ENCODE results near the gene FGFRL1.
"Not testable (repeated sequence)": the region's sequence is repeated elsewhere in the genome, so short reads cannot be mapped to it uniquely, and the experiment has no call there.

The FGFRL1 gene

GRCh38 chr4:1048773-1049590 lies 37.6 kb downstream of the FGFRL1 start:
- H3K4me3 ChIP-seq (ENCODE audit: low read length), result no peak overlapping the region
- TF ChIP-seq CTCF (IDR thresholded peaks at IDR 0.05; ENCODE audit: insufficient read depth, low read depth, low read length, missing control alignments), result no peak
- DNase-seq (ENCODE audit: low read depth), result no peak

GRCh38 chr4:1049591-1049905 lies 38.1 kb downstream of the FGFRL1 start:
- DNase-seq (ENCODE audit: low read depth), result no peak
- TF ChIP-seq CTCF (IDR thresholded peaks at IDR 0.05; ENCODE audit: insufficient read depth, low read depth, low read length, missing control alignments), result no peak
- no peak overlapping the region for H3K4me3 ChIP-seq (ENCODE audit: low read length)

- DNase-seq (ENCODE audit: low read depth), result no peak
- no peak for TF ChIP-seq CTCF (IDR thresholded peaks at IDR 0.05; ENCODE audit: insufficient read depth, low read depth, low read length, missing control alignments)
- no peak overlapping the region for H3K4me3 ChIP-seq (ENCODE audit: low read length)
Measured at GRCh38 chr4:1050486-1051213, 39.2 kb downstream of the FGFRL1 start.

- H3K4me3 ChIP-seq (ENCODE audit: low read length), result no peak overlapping the region
- no peak for DNase-seq (ENCODE audit: low read depth)
- TF ChIP-seq CTCF (IDR thresholded peaks at IDR 0.05; ENCODE audit: insufficient read depth, low read depth, low read length, missing control alignments), result no peak
Measured at GRCh38 chr4:1051472-1051871, 40.0 kb downstream of the FGFRL1 start.

GRCh38 chr4:1052231-1052671 lies 40.8 kb downstream of the FGFRL1 start:
- no peak for TF ChIP-seq CTCF (IDR thresholded peaks at IDR 0.05; ENCODE audit: insufficient read depth, low read depth, low read length, missing control alignments)
- H3K4me3 ChIP-seq (ENCODE audit: low read length), result no peak overlapping the region
- no peak for DNase-seq (ENCODE audit: low read depth)

GRCh38 chr4:1053080-1053661 lies 41.7 kb downstream of the FGFRL1 start:
- DNase-seq (ENCODE audit: low read depth), result peak; percentile 63

GRCh38 chr4:1053891-1054290 lies 42.5 kb downstream of the FGFRL1 start:
- not testable (repeated sequence) for DNase-seq (ENCODE audit: low read depth)

More at GRCh38 chr4:1053080-1053661, 41.7 kb downstream of the FGFRL1 start:
- peak overlapping the region; percentile 13 for H3K4me3 ChIP-seq (ENCODE audit: low read length)
- TF ChIP-seq CTCF (IDR thresholded peaks at IDR 0.05; ENCODE audit: insufficient read depth, low read depth, low read length, missing control alignments), result no peak

GRCh38 chr4:1054696-1055242 lies 43.3 kb downstream of the FGFRL1 start:
- H3K4me3 ChIP-seq (ENCODE audit: low read length); DNase-seq (ENCODE audit: low read depth): not testable (repeated sequence)

More at GRCh38 chr4:1053891-1054290, 42.5 kb downstream of the FGFRL1 start:
- not testable (repeated sequence) for H3K4me3 ChIP-seq (ENCODE audit: low read length)

GRCh38 chr4:1055243-1055701 lies 43.8 kb downstream of the FGFRL1 start:
- not testable (repeated sequence) for H3K4me3 ChIP-seq (ENCODE audit: low read length); DNase-seq (ENCODE audit: low read depth)

Data from epithelial cell of esophagus (primary cell).